HG03139 (cell line): ENCODE results near the gene MAN1B1.

Experiments
- ATAC-seq: cut with Tn5 transposase; IDR thresholded peaks from one replicate; pipeline ENCODE4 v1.9.1; 2021; ENCODE audit not compliant: unreplicated experiment

MAN1B1 gene

DNA sequence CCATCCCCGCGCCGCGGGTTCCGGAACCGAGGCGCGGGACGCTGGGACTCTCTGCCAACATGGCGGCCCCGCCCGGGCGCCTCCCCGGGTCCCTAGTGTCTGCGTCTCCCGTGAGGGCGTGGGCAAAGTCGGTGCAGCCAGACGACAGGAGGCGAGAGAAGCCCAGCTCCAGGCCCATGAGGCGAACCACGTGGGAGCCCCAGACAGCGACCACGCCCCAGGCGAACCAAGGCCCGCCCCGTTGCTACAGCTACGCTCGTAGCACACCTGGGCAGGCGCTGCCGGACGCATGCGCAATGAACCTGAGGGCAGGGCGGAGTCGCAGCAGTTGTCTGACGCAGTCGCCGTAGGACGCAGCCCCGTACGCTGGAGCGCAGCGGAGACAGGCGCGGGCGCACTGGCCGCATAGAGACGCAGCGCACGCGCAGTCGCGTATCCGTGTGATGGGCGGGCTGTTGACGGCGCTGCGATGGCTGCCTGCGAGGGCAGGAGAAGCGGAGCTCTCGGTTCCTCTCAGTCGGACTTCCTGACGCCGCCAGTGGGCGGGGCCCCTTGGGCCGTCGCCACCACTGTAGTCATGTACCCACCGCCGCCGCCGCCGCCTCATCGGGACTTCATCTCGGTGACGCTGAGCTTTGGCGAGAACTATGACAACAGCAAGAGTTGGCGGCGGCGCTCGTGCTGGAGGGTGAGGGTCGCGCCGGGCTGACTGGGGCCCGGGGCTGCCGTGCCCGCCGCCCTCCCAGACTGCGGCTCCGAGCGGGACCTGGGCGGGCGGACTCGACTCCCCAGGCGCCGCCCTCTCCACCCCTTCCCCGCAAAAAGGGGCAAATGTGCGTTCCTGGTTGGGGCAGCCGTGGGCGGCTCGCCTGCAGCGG is at the start of gene MAN1B1:
Gene MAN1B1 (plus strand): TSS at position 455 of the 878 bp plus-strand sequence. CDS start 15 bp downstream, at position 470.
- peak; percentile 75 for ATAC-seq

DNA sequence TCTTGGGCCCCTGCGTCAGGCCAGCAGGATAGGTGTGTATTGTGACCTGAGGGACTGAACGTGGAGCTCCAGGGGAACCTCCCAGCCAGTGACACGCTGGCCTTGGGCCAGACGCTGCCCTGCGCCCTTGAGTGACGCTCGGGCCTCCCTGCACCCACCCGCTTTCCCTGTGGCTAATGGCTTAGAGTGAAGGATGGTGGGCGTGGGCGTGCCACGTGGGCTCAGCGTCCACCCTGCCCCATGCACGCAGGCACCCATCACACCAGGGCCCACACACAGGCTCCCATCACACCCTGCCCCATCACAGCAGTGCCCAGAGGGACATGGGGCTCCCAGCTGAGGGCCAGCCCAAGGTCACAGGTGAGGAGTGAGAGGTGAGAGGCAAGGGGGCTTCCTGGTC is 49.8 kb upstream of the MAN1B1 start:
- ATAC-seq, result no peak

DNA sequence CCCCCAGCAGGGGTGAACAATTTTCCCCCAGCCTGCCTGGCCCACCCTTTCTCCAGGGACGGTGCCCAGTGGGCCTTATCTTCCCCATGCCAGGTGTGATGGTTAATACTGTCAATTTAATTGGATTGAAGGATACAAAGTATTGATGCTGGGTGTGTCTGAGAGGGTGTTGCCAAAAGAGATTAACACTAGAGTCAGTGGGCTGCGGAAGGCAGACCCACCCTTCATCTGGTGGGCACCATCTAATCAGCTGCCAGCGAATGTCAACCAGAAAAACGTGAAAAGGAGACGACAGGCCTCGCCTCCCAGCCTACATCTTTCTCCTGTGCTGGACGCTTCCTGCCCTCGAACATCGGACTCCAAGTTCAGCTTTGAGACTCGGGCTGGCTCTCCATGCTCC is 49.3 kb upstream of the MAN1B1 start:
- ATAC-seq, result no peak

DNA sequence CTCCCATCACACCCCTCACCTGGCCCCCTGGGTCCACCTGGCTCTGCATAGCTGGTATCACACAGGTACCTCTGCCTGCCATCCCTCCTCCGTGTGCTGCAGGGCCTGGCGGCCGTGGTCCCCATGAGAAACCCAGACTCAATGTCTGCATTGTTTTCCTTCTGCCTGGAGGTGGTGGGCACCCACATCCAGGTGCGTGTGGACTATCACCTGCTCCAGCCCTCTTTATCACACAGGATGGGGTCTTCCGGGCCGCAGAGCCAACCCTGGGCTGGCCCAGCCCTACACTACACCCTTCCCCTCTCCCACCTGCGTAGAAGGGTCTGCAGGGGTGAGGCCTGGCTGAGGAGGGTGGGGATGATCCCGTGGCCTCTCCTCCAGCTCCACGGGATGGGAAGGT is 47.9 kb upstream of the MAN1B1 start:
- no peak for ATAC-seq

DNA sequence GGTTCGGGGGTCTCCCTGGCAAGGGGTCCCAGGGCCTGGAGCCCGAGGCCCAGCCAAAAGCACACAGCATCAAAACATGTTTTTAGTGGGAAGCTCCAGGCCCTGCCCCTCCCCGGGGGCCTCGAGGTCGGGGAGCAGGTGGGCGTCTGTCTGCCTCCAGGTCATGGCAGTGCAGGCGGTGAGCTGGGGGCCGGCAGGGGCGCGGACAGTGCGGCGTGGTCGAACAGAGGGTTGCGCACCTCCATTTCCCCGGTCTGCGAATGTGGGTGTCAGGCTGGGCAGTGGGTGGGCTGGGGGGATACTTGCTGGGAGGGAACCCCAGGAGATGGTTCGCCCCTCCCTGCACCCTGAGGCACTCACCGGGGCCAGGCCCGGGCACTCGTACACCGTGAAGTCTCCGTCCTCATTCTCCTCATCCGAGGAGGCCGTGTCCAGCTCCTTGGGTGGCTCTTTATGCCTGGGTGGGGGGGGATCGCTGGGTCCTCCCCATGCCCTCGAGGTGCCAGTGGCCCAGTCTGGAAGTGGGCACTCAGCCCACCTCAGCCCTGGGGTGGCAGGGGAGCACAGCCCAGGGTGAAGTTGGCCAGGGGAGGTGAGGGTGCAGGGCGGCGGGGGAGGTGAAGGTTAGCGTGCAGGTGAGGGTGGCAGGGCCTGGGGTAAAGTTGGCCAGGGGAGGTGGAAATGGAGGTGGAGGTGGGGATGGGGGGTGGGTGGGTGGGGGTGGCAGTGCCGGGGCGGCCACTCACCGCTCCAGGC is 47.0 kb upstream of the MAN1B1 start:
- no peak for ATAC-seq

DNA sequence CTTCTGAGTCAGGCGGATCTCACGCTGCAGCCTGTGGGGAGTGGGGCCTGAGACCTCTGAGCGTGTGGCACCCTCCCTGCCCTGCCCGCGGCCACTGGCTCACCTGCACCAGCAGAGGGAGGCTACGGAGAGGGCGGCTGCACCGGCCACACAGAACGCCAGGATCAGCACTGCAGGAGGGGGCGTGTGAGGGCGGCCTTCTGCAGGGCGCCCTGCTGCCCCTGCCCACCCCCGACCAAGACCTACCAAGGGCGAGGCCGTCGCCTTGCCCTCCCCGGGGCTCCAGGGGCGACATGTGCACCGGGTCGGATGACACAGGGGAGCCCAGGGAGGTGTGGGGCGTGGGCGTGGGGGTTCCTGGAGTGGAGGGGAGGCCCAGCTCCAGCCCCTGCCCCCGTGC is 46.2 kb upstream of the MAN1B1 start:
- ATAC-seq, result no peak

DNA sequence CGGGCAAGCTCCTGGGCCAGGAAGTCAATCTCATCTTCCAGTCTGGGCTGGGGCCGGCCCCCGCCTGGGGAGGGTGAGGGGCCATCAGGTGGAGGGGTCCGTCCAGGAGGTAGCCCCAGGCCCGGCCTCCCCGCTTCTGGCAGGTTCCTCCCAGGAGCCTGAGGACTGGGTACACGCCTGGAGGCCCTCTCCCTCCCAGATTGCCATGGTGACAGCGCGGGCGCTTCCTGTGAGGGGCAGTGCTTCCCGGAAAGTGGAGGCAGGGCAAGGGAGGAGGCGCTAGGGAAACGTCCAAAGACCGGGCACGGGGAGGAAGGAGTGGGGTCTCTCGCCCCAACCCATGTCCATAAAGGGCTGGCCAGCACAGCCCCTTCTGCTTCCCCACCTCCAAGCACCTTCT is 45.7 kb upstream of the MAN1B1 start:
- ATAC-seq, result no peak

DNA sequence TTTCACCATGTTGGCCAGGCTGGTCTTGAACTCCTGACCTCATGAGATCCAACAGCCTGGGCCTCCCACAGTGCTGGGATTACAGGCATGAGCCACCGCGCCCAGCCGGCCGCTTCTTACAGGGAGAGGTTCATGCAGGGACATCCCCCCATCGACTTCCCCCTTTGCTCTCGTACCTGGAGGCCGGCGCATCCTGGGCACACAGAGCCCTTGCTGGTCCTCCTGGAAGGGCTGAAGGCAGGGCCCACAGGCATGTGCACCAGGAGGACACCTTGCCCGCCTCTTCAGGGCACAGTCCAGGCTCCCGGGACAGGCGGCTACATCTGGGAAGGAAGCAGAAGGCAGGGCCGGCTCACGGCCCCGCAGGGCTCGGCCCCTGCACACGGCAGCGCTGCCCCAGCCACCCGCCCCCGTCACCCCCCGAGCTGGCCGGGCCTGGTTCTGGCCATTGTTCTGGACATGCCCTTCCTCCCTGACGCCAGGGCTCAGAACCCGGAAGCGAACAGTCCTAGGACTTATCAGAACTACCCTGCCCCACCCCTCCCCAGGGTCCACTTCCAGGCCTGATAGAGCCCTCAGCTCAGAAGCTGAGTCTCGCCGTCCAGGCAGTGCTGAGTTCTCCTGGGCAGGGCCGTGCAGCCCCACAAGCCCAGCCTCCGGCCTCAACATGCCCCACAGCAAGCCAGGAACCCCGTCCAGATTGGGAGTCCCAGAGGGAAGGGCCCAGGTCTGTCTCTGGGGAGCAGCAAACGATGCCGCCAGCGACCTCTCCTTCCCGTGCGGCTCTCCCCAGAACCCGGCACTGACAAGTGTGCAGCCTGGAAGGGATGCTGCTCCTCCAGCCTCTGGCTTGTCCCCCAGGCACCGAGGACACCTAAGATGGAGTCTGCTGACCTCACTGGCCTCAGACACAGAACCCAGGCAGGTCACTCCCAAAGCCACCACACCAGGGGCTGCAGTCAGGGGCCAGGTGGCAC is 43.7 kb upstream of the MAN1B1 start:
- ATAC-seq, result no peak

DNA sequence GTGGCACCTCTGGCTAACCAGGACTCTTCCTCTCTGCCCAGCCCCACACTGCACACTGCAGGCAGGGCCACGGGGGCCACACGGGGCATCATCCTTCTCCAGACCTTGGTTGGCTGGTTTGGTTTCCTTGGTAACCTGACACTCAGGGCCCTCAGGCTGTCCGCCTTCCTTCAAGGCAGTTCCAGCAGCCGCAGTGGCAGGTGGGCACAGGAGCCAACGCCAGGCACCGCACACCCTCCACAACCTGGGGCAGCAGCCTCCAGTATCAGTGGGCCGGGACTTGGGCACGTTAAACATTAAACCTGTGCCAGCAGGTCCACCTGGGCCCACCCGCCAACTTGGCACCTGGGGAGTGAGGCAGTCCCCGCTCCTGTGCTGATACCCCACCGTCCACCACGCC is 42.7 kb upstream of the MAN1B1 start:
- no peak for ATAC-seq

DNA sequence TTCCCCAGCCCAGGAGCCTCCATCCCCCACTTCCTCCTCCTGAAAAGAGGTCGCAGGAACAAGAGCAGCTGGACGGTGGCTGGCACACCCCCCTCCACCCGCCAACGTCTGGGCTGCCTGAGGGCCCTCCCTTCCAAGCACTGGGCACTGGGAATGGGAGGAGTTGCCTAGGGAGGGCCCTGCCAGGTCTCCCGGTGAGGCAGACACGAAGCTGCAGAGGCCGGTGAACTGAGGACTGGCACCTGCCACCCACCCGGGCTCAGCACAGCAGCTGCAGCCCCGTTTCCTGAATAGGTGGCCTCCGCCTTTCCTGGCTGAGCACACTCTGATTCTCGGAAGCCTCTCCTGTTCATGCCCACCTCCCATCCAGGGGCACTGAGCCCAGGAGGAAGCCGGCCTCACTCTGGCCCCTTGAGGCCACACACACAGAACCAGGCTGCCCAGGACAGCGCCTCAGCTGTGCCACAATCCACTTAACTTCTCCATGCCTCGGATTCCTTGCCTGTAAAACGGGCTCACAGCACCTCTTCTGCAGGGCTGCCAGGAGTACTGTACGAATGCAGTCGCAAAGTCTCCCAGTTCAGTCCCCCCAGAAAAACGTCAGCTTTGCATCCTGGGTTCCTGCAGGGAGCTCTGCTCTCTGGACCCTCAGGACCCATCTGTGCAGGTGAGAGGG is 42.1 kb upstream of the MAN1B1 start:
- no peak for ATAC-seq

DNA sequence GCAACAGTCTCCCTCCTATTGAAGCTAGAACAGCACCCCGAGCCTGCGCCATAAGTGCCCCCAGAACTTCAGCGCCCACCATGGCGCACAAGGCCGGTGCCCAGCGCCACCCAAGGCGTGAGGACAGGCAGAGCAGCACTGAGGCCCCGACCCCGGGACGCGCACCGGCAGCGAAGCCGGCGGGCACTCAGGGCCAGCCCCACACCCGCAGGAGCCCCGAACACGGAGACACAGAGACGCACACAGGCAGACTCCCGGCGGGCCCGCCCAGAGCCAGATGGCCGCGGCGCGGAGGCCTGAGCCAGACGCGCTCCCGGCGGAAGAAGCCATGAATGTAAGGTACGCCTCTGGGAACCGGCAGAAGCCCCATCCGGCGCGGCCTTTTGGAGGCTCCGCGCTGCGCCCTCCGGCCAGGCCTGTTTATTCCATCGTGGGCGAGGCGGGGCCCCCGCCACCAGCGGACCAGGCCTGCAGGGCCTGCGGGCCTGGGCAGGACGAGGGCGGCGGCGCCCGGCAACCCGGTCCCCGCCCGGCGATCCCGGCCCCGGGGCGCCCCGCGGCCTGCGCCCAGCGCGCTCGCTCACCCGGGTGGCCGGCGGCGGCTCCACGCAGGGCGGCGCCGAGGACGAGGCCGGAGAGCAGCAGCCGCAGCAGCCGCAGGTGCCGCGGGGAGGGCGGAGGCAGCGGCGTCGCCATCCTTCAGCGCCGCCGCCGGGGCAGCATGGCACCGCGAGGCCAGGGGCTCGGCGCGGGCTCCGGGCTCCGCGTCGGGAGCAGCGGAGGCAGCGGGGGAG is 41.3 kb upstream of the MAN1B1 start:
- no peak for ATAC-seq

DNA sequence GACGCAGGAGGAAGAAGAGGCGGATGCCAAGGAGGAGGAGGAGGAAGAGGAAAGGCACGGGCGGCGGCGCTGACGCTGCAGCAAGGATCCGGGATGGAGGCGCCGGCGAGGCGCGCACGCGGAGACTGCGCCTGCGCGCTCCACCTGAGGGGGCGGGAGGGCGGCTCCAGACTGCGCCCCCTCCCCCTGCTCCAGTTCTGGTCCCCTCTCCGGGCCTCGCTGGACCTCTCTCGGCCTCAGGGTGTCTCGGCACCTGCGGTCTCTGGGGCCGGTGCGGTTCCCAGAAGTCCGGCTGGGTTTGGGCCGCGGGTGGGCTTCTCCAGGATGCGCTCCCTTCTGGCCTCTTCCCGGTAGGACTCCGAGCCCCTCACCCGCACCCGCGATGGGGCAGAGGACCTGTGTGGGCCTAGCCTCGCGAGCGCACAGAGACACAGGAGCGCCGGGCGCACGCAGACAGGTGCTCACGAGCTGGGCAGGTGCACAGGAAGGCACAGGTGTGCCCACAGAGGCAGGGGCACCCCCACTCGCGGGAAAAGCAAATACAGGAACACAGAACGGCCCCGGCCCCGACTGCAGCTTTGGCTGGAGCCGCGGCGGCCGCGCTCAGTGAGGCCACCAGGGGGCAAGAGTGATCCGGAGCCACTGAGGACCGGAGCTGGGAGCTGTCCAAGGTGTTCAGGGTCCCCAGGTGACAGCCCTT is 40.5 kb upstream of the MAN1B1 start, which contains the start of gene NPDC1:
Gene NPDC1 (minus strand): TSS at position 90 of the 700 bp plus-strand sequence. CDS start 188 bp downstream, outside the sequence.
- ATAC-seq, result no peak

DNA sequence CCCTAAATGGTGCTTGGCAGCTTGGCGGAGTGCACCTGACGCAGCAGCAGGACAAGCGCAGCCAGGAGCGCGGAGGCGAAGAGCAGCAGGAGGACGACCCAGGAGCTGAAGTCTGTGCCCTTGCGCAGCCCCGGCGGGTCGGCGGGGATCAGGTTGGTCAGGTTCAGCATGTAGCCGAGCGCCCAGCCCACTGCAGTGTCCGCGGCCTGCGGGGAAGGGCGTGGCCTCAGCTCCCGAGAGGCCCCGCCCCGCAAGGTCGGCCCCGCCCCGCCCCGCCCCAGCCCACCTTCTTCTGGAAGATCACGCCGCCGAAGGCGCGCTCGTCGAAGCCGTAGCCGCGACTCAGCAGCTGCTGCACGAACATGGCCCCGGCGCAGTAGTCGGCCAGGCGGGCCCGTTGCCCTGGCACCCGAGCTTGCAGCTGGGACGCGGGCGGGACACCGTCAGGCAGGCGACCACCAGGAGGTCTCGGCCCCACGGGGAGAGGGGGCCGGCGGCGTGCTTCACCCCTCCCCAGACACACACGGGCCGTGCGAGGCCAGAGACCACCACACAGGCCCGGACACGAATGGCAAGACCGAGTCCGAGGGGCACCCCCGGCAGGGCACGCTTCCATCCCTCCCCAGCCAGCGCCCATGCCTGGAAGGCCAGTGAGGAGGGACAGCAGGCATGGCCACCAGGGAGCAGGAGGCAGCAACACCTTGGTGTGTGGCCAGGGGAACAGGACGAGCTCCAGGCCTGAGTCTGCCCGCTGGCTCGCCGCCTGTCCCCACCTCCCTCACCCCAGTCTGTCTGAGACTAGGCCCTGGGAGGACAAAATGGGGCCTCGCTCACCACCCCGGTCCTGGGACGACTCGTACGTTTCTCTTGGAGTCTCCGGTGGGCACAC is 37.9 kb upstream of the MAN1B1 start:
- ATAC-seq, result no peak

DNA sequence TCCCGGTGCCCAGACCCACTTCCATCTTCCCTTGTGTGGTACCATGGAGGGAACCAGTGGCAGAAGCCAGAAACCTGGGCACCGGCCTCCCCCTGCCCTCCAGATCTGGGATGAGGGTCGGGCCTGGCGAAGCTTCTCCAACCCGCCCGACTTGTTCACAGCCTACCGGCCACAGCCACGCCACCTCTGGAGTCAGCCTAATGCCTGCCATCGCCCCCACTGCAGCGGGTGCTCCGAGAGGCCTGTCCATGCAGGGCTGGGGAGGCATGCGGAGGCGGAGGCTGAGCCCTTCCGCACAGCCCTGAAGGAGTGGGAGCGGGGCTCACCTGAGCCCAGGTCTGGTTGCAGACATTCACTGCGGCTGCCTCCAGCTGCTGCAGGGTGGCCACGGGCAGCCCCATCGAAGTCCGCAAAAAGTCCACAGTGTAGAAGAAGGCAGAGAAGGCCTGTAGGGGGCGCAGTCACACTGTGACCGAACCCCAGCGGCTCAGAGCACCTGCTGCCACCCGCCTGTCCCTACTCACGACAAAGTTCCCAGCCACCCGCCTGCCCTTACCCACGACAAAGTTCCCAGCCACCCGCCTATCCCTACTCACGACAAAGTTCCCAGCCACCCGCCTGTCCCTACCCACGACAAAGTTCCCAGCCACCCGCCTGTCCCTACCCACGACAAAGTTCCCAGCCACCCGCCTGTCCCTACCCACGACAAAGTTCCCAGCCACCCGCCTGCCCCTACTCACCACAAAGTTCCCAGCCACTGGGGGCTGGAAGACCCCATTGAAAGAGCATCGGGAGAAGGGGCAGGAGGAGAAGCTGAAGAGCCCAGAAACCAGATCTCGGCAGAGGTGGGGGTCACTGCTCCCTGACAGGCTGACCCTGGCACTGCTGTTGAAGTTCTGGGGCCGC is 37.0 kb upstream of the MAN1B1 start:
- no peak for ATAC-seq

DNA sequence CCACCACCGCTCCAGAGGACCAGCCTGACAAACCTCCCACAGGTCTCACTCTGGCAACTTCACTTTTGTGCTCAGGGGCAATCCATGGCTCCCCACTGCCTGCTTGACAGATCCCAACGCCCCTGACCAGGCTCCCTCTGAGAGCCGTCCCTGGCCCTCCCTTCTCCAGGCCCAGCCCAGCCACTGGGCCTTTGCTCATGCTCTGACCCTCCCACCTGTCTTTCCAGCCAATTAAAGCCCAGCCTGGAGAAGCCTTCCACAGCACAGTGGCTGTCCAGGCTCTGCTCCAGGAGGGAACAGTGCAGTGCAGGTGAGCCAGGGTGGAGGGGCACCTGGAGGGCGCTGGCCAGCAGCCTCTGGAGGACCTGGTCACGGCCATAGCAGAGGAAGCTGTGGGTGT is 36.2 kb upstream of the MAN1B1 start:
- no peak for ATAC-seq

DNA sequence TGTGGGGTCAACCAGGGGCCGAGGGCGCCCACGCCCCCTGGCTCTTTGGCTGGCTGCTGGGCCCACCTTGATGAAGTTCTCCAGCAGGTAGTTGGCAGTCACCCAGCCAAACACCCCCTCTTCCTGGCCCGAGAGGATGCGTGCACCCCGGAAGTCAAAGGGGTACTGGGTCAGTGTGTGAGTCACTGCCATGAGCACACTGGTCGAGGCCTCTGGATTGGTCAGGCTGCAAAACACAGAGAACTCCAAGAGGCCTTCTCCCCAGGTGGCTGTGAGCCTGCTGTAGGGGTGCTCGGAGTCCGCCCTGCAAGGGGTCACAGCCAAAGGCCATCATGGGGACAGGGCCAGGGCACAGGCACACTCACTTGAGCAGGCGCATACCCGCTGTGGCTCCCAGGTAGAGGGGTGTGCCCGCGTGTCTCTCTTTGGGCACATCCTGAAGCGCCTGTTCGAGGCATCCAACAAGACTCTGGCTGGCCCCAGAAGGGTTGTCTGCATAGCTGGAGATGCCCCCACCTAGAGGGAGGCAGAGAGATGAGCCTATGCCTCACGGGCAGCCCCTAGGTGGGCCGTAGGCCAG is 35.5 kb upstream of the MAN1B1 start:
- no peak for ATAC-seq

DNA sequence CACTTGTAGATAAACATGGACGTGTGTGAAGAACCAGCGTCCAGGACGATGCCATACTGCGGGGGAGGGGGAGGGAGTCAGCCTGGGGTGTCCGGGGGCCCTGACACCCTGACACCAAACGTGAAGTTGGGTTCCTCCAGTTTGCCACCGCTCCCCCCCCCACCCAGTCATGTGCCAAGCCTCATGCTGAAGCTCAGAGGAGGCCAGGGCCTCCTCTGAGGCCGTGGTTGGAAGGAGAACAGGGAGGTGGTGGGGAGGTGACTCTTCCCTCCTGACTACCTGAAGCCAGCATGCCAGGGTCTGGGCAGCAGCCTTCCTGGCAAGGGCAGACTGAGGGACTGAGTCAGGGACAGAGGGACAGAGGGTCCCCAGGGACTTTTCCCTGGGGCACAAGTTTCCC is 34.5 kb upstream of the MAN1B1 start:
- no peak for ATAC-seq
